Fibroblast of lung (primary cell): ENCODE results near the gene THRA.

Experiments
- EZH2 ChIP-seq: IDR thresholded peaks from 2 replicates; pipeline ENCODE4 v1.5.1; 2012; ENCODE audit warnings: low read length, control low read depth, mild to moderate bottlenecking; ENCODE audit errors: missing control alignments
- TF ChIP-seq, protein P1 (sequence below), 2 donors: IDR thresholded peaks in 1 of 2; conservative IDR thresholded peaks in 1 of 2; 1 replicate in 1 of 2; 2 replicates in 1 of 2; pipeline ENCODE4 v1.5.1; 2011 to 2012; ENCODE audit warnings: low read length in 2 of 2, control low read depth in 1 of 2, inconsistent platforms in 1 of 2, low read depth in 1 of 2, mild to moderate bottlenecking in 1 of 2

DNA sequence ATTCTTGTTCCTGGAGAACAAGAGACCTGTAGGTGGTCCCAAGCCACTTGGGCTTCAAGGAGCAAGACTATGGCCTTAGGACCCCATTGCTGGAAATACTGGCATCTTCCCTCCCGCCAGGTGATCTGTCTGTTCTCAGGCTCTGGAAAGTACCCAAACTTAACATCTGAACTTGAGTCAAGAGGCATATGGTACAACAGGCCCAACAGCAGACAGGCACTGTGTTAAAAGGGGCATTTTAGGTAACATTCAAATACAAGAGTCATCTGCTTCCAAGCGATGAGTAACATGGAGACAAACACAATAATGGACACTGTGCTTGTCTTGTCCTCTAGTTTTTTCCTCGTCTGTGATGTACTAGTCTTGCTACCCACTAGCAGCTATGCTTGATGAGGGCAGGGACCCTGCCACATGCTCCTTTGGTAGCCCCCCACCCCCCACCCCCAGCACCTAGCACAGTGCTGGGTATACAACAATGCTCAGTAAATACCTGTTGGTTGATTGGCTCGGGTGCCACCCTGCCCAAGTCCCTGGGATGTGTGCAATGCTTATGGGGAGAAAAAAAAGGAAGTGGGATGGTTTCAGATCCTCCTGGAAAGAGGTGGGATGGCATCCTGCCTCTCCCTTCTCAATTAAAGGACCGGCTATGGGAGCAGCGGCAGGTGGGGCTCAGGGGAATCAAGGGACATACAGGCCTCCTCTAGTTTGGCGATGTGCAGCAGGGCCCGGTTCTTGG, 28.2 kb upstream of the THRA start:
- TF ChIP-seq, protein P1, sequence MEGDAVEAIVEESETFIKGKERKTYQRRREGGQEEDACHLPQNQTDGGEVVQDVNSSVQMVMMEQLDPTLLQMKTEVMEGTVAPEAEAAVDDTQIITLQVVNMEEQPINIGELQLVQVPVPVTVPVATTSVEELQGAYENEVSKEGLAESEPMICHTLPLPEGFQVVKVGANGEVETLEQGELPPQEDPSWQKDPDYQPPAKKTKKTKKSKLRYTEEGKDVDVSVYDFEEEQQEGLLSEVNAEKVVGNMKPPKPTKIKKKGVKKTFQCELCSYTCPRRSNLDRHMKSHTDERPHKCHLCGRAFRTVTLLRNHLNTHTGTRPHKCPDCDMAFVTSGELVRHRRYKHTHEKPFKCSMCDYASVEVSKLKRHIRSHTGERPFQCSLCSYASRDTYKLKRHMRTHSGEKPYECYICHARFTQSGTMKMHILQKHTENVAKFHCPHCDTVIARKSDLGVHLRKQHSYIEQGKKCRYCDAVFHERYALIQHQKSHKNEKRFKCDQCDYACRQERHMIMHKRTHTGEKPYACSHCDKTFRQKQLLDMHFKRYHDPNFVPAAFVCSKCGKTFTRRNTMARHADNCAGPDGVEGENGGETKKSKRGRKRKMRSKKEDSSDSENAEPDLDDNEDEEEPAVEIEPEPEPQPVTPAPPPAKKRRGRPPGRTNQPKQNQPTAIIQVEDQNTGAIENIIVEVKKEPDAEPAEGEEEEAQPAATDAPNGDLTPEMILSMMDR (conservative IDR thresholded peaks at IDR 0.05 in 1 of 2, IDR thresholded peaks at IDR 0.05 in 1 of 2; ENCODE audit: low read depth in 1 of 2, low read length in 2 of 2): no peak
- TF ChIP-seq EZH2: no peak
